Measurements from ENCODE around the gene DNAI2. TPM values are rescaled to one million over a fixed set of nuclear protein-coding genes. Genes with fewer than 3 reads are reported as not detected.

The DNAI2 gene
- total RNA-seq, 1 experiment from 2014 or later: not detected

DNA sequence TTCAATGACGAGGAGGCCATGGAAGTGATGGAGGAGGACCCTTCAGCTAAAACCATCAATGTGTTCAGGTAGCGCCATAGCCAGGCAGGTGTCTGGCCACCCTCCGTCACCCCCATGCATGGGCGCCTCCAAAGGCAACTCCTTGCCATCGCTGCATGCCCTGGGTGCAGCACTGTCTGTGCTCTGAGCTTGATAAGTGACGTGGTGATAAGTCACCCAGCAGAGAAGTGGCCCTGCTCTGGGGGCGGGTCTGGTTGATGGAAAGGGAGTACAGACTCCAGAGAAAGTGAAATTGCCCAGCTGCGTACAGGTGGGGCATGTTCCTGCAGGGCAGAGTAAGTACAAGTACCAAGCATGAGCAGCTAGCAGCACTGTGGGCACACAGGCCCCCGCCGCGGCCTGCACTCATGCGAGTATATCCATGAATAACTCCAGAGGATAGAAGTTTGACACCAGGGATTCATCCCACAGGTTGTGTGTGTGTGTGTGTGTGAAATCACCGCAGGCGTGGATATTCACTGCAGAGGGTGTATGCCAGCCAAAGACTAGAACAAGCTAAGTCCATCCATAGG is 13.1 kb downstream of the DNAI2 start (continued):
- no peak for TF ChIP-seq REST (IDR thresholded peaks at IDR 0.05; ENCODE audit: low read depth)
- no peak for TF ChIP-seq SRF (IDR thresholded peaks at IDR 0.05; ENCODE audit: low read depth)
- no peak for TF ChIP-seq YY1 (IDR thresholded peaks at IDR 0.05; ENCODE audit: extremely low read depth, insufficient replicate concordance, low read depth, low read length)
- TF ChIP-seq EGR1 (IDR thresholded peaks at IDR 0.05; ENCODE audit: low read depth): no peak
- TF ChIP-seq ZFX (IDR thresholded peaks at IDR 0.05): no peak

- no peak overlapping the region for H3K9ac ChIP-seq (ENCODE audit: low read length)
- no peaks in the 10 kb centered on the region for H3K9me2 ChIP-seq (ENCODE audit: insufficient read depth)
- DNase-seq (ENCODE audit: low read depth, low spot score) (no peak), ATAC-seq (no peak)
- intact Hi-C loops (cut with micrococcal nuclease): no loop called here
- no peaks in the 10 kb centered on the region for H3K79me2 ChIP-seq (ENCODE audit: insufficient read depth, low read length)
- RAD21 ChIA-PET (ENCODE audit: low non-redundant PET in 1 of 2, low total read pairs in 2 of 2, uncharacterized antibody in 2 of 2, unreplicated experiment in 2 of 2): no interaction called here
- H3K27ac ChIP-seq (ENCODE audit: low read depth, low read length): no peak overlapping the region
- no peak overlapping the region for H3K4me3 ChIP-seq (replicated peaks in 1 of 2; ENCODE audit: low read depth in 1 of 2, low read length in 2 of 2)
- H4K20me1 ChIP-seq (ENCODE audit: insufficient read depth): no peaks in the 10 kb centered on the region
- POLR2A ChIA-PET: no interaction called here
- H3K9me3 ChIP-seq (ENCODE audit: control insufficient read depth in 1 of 2, insufficient read depth in 1 of 2, low read depth in 1 of 2, low read length in 2 of 2): no peaks in the 10 kb centered on the region
- H3K4me1 ChIP-seq (ENCODE audit: control insufficient read depth in 1 of 2, insufficient read depth in 2 of 2, low read length in 2 of 2): no peaks in the 10 kb centered on the region
- TF ChIP-seq SRF (IDR thresholded peaks at IDR 0.05; ENCODE audit: low read depth) (no peak), REST (IDR thresholded peaks at IDR 0.05; ENCODE audit: low read depth) (no peak), TCF7L2 (IDR thresholded peaks at IDR 0.05; ENCODE audit: borderline replicate concordance, extremely low read depth, insufficient read depth, insufficient read length) (no peak), ELF1 (IDR thresholded peaks at IDR 0.05; ENCODE audit: borderline replicate concordance, low read depth) (no peak), POLR2A (IDR thresholded peaks at IDR 0.05; ENCODE audit: borderline replicate concordance, extremely low read depth, insufficient read depth, insufficient read length) (no peak), SP1 (IDR thresholded peaks at IDR 0.05; ENCODE audit: low read depth) (no peak), ZFX (IDR thresholded peaks at IDR 0.05) (no peak), EGR1 (IDR thresholded peaks at IDR 0.05; ENCODE audit: low read depth) (no peak), POLR2AphosphoS5 (IDR thresholded peaks at IDR 0.05; ENCODE audit: low read depth, low read length) (no peak), YY1 (IDR thresholded peaks at IDR 0.05; ENCODE audit: extremely low read depth, insufficient replicate concordance, low read depth, low read length) (no peak)
- CTCF ChIA-PET: interaction anchor here (1.1 kb wide), 2 partner anchors 8 to 12 kb away, joined by 3 read pairs; no protein-coding TSS in a partner anchor
- no peak overlapping the region for H3K4me2 ChIP-seq (ENCODE audit: low read length)
- no peak overlapping the region for H2AFZ ChIP-seq (ENCODE audit: low read depth, low read length, poor library complexity, severe bottlenecking)
- no peaks in the 10 kb centered on the region for H3K27me3 ChIP-seq (ENCODE audit: insufficient read depth, low read length)
- H3K36me3 ChIP-seq (ENCODE audit: control insufficient read depth in 1 of 2, insufficient read depth in 2 of 2, low read length in 2 of 2): no peaks in the 10 kb centered on the region
- no TSS peak for BruUV-seq (replicated peaks)
Observed at GRCh38 chr17:74288785-74289184, 14.8 kb downstream of the DNAI2 start.

All from HCT116 (cell line).